Natural killer cell treated with Interleukin-12 subunit alpha and Interleukin-12 subunit beta and Interleukin-15 and Interleukin-18, amount 100 ng/mL, for 72 hours (primary cell): ENCODE measurements around the gene HOXA11. TPM values are rescaled to one million over a fixed set of nuclear protein-coding genes. Genes with fewer than 3 reads are reported as not detected.

Source experiments
- ATAC-seq, 2 donors: fragments of 150-1000 bp; cut with Tn5 transposase in 1 of 2; sonication (Bioruptor Pico), chemical (Tn5 transposase) in 1 of 2; 2 replicates each; pipeline ENCODE4 v1.10.0; 2021
- DNase-seq: peaks from one replicate; pipeline ENCODE4 v3.0.0; 2022; ENCODE audit warnings: low spot score
- H3K27ac Mint-ChIP-seq, 2 donors: 1 replicate in 1 of 2; 2 replicates in 1 of 2; pipeline ENCODE4 v1.8.0; 2022; ENCODE audit warnings: mixed read lengths in 2 of 2, mild to moderate bottlenecking in 1 of 2, moderate library complexity in 1 of 2
- H3K27me3 Mint-ChIP-seq, 2 donors: 1 replicate in 1 of 2; 2 replicates in 1 of 2; pipeline ENCODE4 v1.8.0; 2022; ENCODE audit warnings: mixed read lengths in 2 of 2
- H3K36me3 Mint-ChIP-seq: one replicate; pipeline ENCODE4 v1.8.0; 2022; ENCODE audit warnings: mixed read lengths
- H3K4me1 Mint-ChIP-seq, 2 donors: 1 replicate in 1 of 2; 2 replicates in 1 of 2; pipeline ENCODE4 v1.8.0; 2022; ENCODE audit warnings: low read depth in 2 of 2, mixed read lengths in 2 of 2, mild to moderate bottlenecking in 1 of 2
- H3K4me3 Mint-ChIP-seq: one replicate; pipeline ENCODE4 v1.8.0; 2022; ENCODE audit warnings: mixed read lengths
- H3K9me3 Mint-ChIP-seq: 2 replicates; pipeline ENCODE4 v1.8.0; 2022; ENCODE audit warnings: mixed read lengths
- total RNA-seq, 2 donors: library from RNA; stranded (reverse); gene quantifications; one replicate each; pipeline ENCODE4 v1.2.3, GENCODE V29; 2022

HOXA11 gene
- total RNA-seq, 2 donors from 2014 or later: 0.20 to 0.76 TPM

GRCh38 chr7:27202018-27202861 is 17.2 kb upstream of the HOXA11 start:
- Mint-ChIP-seq H3K27me3 (peaks cover 75 to 84% of the 10 kb centered on the region in 2 donors), H3K4me1 (peaks cover 25 to 44% of the 10 kb centered on the region in 2 donors), H3K27ac (no peak overlapping the region), H3K36me3 (no peaks in the 10 kb centered on the region), H3K4me3 (peak overlapping the region; percentile 83), H3K9me3 (no peaks in the 10 kb centered on the region)
- DNase-seq (no peak), ATAC-seq (no peak)

DNA sequence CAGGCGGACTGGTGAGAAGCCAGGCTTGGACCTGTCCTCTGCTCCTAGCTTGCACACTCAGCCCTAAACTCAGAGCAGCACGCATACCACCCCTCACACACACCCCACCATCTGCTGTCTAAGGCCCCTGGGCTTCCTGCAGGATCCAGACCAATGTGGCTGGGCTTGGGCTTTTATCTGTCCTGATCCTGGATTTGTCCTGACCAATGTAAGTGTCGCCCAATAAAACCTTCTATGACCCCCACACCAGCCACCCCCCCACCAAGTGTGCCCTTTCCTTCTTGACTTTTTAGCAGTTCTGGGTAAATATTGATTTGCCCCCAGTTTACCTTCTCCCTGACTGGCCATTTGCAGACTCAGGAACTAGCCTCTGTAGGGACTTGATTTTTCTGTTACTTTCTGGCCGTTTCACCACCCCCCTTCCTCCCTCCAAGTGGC is 16.6 kb upstream of the HOXA11 start:
- DNase-seq (no peak), ATAC-seq (no peak)
- Mint-ChIP-seq H3K4me1 (peaks cover 25 to 44% of the 10 kb centered on the region in 2 donors), H3K36me3 (no peaks in the 10 kb centered on the region), H3K27ac (no peak overlapping the region), H3K9me3 (no peaks in the 10 kb centered on the region), H3K27me3 (peaks cover 72 to 80% of the 10 kb centered on the region in 2 donors), H3K4me3 (peak overlapping the region; percentile 83)

DNA sequence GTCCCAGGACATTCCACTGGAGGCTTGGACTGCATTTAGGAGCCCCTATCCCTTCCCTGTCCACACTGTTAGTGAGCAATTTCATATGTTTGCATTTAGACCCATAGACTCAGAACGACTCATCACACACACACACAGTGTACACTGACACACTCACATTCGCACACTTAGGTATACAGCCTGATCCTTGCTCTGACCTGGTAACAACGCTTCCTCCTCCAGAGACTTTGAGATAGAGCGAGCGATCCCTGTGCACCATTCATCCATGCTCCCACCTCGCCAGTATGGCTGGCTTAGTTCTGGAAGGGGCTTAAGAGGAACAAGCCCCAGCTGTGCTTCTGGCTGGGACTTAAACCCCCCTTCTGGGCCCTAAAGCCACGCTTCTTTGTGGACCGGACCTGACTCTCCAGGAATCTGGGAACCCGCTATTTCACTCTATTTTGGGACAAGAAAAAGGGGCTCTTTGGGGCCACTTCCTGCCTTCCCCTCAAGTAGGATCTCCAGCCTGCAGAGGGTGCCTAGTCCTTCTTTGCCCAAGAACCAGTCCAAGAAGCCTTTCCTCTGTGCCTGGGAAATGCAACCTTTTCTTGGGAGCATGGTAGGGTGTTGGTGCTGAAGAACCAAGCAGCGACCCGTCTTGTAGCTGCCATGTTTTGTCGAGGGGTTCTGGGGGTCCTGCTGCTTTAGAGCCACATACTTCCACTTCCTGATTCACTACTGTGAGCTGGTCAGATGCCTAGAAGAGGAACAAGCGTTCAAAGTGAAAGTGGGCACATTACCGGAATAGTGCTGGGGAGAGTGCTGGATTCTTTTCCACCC is 15.9 kb upstream of the HOXA11 start:
- Mint-ChIP-seq H3K27me3 (peaks cover 72 to 74% of the 10 kb centered on the region in 2 donors), H3K27ac (peak overlapping the region in 1 of 2 donors; percentile 47), H3K4me3 (peak overlapping the region; percentile 83), H3K9me3 (no peaks in the 10 kb centered on the region), H3K4me1 (peaks cover 23 to 42% of the 10 kb centered on the region in 2 donors), H3K36me3 (no peaks in the 10 kb centered on the region)
- no peak for ATAC-seq
- no peak for DNase-seq

DNA sequence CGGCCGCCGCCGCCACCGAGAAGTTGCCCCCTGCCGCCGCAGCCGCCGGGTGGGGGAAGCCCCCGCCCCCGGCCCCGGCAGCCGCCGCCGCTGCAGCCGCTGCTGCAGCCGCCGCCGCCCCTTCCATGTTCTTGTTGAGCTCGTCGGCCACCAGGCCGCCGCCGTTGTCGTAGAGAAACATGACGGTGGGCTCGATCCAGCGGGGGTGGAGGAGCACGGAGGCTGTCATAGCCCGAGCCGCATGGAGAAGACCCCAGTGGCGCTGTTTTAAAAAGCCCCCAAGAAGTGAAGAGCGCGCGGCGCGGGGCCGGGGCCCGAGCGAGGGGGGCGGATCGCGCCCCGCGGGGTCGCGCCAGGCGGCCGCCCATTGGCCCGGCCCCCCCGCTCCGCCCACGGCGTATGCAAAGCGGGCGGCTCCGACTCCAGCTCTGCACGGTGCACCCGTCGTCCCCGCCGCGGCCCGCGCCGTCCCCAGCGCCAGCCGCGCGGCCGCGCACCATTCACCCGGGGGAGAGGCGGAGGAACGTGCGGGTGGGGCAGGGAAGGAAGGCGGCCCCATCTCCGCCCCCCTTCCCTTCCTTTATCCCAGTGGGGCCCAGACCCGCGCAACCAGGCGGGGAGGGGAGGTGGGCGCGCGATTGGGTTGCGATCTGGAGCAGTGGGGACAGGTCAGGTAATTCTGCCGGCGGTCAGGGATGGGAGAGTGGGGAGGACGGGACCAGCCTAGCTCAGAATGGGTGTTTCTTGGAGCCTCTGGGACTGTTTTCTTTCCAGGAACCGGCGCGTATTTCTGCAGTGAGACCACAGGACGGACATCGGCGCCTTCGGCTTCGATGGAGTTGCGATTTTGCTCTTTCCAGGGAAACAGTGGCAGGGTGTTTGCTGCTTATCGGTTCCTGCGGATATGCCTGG is 15.1 kb upstream of the HOXA11 start, which contains the start of gene HOXA13:
Gene HOXA13 (minus strand): TSS at position 243 of the 912 bp plus-strand sequence. CDS start 14 bp downstream, at position 229.
- peaks cover 69 to 74% of the 10 kb centered on the region in 2 donors for H3K27me3 Mint-ChIP-seq
- no peaks in the 10 kb centered on the region for H3K36me3 Mint-ChIP-seq
- peak; percentile 85 to 91 for ATAC-seq
- H3K4me3 Mint-ChIP-seq: peak within 1 kb of the TSS; percentile 83
- H3K4me1 Mint-ChIP-seq: peaks cover 20 to 36% of the 10 kb centered on the region in 2 donors
- peak within 1 kb of the TSS in 1 of 2 donors; percentile 47 for H3K27ac Mint-ChIP-seq
- no peaks in the 10 kb centered on the region for H3K9me3 Mint-ChIP-seq
- DNase-seq: no peak

DNA sequence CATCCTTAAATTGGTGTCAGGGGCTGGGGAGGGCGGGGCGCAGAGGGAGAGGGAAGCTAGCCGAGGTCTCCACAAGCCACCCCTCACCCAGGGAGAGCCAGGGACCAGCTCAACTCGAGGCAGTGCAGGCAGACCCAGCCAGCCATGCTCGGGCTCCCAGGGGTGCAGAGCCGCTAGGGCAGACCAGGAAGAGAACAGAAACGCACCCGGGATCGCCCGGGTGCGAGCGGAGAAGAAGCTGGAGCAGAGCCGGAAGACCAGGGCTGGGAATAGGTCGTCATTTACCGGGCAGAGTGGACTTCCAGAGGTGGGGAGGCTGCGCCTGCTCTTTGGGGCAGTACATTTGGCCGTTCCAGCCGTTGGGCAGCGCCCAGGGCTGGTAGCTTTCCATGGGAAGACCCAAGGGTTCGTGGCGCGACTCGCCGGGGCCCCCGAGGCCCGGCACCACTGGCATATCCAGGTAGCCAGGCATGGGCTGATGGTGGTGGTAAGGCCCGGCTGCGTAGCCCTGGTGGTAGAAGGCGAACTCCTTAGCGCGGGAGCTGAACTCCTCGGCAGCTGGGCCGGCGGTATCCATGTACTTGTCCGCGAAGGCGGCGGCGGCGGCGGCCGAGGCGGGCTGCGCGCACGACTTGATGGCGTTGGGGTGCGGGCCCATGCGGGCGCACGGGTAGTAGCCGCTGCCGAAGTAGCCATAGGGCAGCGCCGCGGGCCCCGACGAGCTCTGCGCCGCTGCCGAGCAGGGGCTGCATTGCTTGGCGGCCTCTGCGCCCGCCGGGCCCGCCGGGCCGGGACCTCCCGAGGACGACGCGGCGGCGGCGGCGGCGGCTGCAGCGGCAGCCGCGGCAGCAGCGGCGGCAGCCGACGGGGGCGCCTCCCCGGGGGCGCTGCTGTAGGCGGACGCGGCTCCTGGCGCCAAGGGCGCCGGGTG is 14.1 kb upstream of the HOXA11 start:
- Mint-ChIP-seq H3K36me3 (no peaks in the 10 kb centered on the region), H3K9me3 (no peaks in the 10 kb centered on the region), H3K27me3 (peaks cover 69 to 77% of the 10 kb centered on the region in 2 donors), H3K4me3 (peak overlapping the region; percentile 44), H3K4me1 (peaks cover 20 to 31% of the 10 kb centered on the region in 2 donors), H3K27ac (no peak overlapping the region)
- DNase-seq: no peak
- peak; percentile 11 for ATAC-seq

DNA sequence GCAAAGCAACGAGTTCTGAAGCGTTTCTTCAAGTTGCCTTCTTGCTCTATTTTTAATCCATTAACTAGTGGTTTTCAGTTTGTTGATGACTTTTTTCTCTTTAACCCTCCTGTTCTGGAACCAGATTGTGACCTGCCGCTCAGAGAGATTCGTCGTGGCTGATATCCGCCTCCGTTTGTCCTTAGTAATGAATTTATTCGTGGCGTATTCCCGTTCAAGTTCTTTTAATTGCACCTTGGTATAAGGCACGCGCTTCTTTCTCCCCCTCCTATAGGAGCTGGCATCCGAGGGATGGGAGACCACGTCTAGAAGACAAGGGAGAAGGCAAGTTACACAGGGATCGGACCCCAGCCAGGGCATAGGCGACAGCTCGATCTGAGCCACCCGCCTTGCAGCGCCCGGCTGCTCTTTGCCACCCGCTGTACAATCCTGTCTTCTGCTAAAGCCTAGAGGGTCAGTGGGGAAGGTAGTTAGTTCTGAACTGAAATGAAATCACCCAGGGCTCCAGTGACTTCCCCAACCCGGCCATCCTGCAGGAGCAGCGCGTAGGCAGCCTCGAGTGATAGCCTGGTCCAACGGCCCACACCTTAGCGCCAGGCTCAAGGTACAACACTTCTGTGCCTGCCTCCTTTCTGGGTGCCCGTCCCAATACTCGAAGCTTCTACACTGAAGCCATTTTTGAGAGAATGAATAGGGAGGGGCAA is 13.3 kb upstream of the HOXA11 start:
- Mint-ChIP-seq H3K27ac (peak overlapping the region in 1 of 2 donors; percentile 63), H3K36me3 (no peaks in the 10 kb centered on the region), H3K4me1 (peaks cover 20 to 28% of the 10 kb centered on the region in 2 donors), H3K4me3 (peak overlapping the region; percentile 44), H3K27me3 (peaks cover 69 to 76% of the 10 kb centered on the region in 2 donors), H3K9me3 (no peaks in the 10 kb centered on the region)
- no peak for DNase-seq
- no peak for ATAC-seq

- H3K36me3 Mint-ChIP-seq: no peaks in the 10 kb centered on the region
- no peak overlapping the region for H3K27ac Mint-ChIP-seq
- ATAC-seq (no peak), DNase-seq (no peak)
- H3K27me3 Mint-ChIP-seq: peaks cover 62 to 67% of the 10 kb centered on the region in 2 donors
- H3K4me3 Mint-ChIP-seq: no peak overlapping the region
- no peaks in the 10 kb centered on the region for H3K9me3 Mint-ChIP-seq
- peaks cover 20 to 28% of the 10 kb centered on the region in 2 donors for H3K4me1 Mint-ChIP-seq
Observed at GRCh38 chr7:27197137-27198042, 12.4 kb upstream of the HOXA11 start.

DNA sequence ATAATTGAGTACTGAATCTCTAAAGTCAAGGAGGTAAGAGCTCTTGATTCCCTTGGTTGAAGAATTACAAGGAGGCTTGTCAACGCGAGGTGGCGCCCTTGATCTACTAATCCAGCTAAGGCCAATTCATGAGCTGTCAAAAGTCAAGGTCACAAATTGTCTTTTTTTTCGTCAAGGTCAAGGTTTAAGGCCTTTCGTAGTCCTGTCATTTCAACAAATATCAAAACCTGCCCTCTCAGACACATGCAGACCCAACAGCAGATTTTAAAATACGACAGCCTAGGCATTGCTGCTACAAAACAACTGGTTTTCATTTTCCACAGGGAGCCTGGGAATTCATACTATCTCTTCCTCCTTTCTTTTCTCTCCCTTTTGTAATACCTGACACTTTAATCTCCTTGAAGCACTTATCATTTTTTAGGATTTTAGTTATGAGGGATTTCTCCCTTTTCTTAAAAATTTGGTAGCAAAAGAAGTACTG is 11.3 kb upstream of the HOXA11 start:
- H3K36me3 Mint-ChIP-seq: no peaks in the 10 kb centered on the region
- DNase-seq (no peak), ATAC-seq (no peak)
- no peak overlapping the region for H3K27ac Mint-ChIP-seq
- H3K4me3 Mint-ChIP-seq: no peak overlapping the region
- peaks cover 57 to 61% of the 10 kb centered on the region in 2 donors for H3K27me3 Mint-ChIP-seq
- no peaks in the 10 kb centered on the region for H3K9me3 Mint-ChIP-seq
- H3K4me1 Mint-ChIP-seq: peaks cover 13 to 17% of the 10 kb centered on the region in 2 donors

- Mint-ChIP-seq H3K4me3 (no peak overlapping the region), H3K27ac (no peak overlapping the region), H3K27me3 (peaks cover 56 to 66% of the 10 kb centered on the region in 2 donors), H3K4me1 (peaks cover 6 to 8% of the 10 kb centered on the region in 2 donors), H3K9me3 (no peaks in the 10 kb centered on the region), H3K36me3 (no peaks in the 10 kb centered on the region)
- ATAC-seq (no peak), DNase-seq (no peak)
Observed at GRCh38 chr7:27194686-27195379, 9.8 kb upstream of the HOXA11 start.

- DNase-seq: no peak
- ATAC-seq: no peak
- Mint-ChIP-seq H3K9me3 (no peaks in the 10 kb centered on the region), H3K4me3 (peak overlapping the region; percentile 65), H3K4me1 (peaks cover 8 to 15% of the 10 kb centered on the region in 2 donors), H3K27me3 (peaks cover 59 to 74% of the 10 kb centered on the region in 2 donors), H3K36me3 (no peaks in the 10 kb centered on the region), H3K27ac (no peak overlapping the region)
Observed at GRCh38 chr7:27194002-27194352, 8.9 kb upstream of the HOXA11 start.
